RWPE1 (cell line): Measurements from ENCODE around the gene ZNF275.
"Not testable (repeated sequence)": the region's sequence is repeated elsewhere in the genome, so short reads cannot be mapped to it uniquely, and the experiment has no call there.

Experiments
- CTCF ChIA-PET: fragments of 350-600 bp; sonication (Branson Sonifier 250); formaldehyde crosslinking; extraction: SDS; loops from one replicate; lab custom pipeline; 2021; lab: Yijun Ruan, JAX
- POLR2A ChIA-PET: fragments of 400-600 bp; formaldehyde crosslinking; extraction: SDS; loops from one replicate; lab custom pipeline; 2020; ENCODE audit warnings: antibody characterized with exemption; ENCODE audit not compliant: low non-redundant PET; lab: Yijun Ruan, JAX
- DNase-seq: peaks from one replicate; pipeline ENCODE4 v3.0.0; 2012; ENCODE audit warnings: low spot score
- H3K27ac ChIP-seq: fragments of 450-650 bp; 2 replicates; pipeline ENCODE4 v1.5.1; 2017
- TF ChIP-seq, protein P1 (sequence below): fragments of 450-650 bp; conservative IDR thresholded peaks from 2 replicates; pipeline ENCODE4 v1.5.1; 2017; ENCODE audit warnings: low read depth, mild to moderate bottlenecking

Gene ZNF275

DNA sequence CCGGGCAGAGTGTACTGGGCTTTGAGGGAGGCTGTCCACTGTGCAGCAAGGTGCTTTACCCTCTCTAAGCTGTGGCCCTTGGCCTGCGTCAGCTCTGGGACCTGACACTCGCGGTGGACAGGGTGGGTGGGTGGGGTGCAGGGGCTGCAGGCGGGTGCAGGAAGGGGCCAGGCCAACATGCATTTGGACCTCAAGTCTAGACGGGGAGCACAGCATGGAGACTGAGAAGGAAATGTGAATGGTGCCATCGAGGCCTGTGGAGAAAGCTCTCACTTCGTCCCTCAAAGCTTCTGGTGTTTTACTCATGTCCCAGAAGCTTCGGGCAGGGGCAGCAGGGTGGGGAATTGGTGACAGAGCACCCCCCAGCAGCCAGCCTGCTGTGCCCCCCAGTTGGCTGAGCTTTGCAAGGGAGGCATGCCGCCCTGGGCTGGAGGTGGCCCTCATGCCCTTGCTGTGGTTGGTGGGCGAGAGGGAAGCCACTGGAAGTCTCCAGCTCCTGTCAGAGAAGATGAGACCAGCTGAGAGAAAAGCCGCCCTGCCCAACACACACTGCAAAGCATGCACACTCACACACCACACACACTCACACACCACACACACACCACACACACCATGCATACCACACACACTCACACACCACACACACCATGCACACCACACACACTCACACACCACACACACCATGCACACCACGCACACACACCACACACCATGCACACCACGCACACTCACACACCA lies 54.9 kb downstream of the ZNF275 start:
- no peak overlapping the region for H3K27ac ChIP-seq
- no peak for DNase-seq
- TF ChIP-seq, protein P1, sequence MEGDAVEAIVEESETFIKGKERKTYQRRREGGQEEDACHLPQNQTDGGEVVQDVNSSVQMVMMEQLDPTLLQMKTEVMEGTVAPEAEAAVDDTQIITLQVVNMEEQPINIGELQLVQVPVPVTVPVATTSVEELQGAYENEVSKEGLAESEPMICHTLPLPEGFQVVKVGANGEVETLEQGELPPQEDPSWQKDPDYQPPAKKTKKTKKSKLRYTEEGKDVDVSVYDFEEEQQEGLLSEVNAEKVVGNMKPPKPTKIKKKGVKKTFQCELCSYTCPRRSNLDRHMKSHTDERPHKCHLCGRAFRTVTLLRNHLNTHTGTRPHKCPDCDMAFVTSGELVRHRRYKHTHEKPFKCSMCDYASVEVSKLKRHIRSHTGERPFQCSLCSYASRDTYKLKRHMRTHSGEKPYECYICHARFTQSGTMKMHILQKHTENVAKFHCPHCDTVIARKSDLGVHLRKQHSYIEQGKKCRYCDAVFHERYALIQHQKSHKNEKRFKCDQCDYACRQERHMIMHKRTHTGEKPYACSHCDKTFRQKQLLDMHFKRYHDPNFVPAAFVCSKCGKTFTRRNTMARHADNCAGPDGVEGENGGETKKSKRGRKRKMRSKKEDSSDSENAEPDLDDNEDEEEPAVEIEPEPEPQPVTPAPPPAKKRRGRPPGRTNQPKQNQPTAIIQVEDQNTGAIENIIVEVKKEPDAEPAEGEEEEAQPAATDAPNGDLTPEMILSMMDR: no peak
- POLR2A ChIA-PET: no interaction called here
- CTCF ChIA-PET: no interaction called here

DNA sequence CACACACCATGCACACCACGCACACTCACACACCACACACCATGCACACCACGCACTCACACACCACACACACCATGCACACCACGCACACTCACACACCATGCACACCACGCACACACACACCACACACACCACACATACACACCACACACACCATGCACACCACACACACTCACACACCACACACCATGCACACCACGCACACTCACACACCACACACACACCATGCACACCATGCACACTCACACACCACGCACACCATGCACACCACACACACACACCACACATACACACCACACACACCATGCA lies 55.5 kb downstream of the ZNF275 start:
- H3K27ac ChIP-seq, DNase-seq, POLR2A ChIA-PET, CTCF ChIA-PET: not testable (repeated sequence)

DNA sequence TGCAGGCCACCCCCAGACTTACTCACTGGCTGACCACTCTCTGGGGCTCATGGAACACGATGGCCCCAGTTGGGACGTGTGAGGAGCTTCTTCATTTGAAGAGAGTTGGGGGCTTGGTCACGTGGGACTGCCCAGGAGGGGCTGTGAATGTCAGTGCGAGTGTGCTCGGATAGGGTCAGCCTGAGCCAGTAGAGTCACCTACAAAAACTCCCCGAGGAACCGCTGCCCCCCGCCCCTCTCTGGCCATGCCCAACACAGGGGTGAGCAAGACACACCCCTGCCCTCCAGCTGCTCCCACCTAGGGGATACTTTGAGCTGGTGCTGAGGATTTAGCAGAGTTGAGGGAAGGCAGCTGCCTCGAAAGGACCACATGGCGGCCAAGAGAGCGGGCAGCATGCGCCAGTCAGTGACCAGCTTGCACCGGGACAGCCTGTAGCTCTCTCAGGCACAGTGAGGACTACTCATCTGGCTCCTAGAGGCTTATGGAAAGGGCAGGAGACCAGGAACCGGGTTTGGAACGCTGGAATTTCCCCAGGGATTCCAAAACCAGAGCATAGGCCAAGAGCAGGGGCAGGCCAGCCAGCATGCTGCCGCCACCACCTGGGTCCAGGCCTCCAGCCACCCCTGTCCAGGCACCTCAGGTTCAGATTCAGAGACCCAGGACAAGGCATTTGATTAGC lies 58.8 kb downstream of the ZNF275 start:
- ChIA-PET POLR2A (no interaction called here), CTCF (no interaction called here)
- no peak overlapping the region for H3K27ac ChIP-seq
- no peak for DNase-seq
- TF ChIP-seq, protein P1: no peak

DNA sequence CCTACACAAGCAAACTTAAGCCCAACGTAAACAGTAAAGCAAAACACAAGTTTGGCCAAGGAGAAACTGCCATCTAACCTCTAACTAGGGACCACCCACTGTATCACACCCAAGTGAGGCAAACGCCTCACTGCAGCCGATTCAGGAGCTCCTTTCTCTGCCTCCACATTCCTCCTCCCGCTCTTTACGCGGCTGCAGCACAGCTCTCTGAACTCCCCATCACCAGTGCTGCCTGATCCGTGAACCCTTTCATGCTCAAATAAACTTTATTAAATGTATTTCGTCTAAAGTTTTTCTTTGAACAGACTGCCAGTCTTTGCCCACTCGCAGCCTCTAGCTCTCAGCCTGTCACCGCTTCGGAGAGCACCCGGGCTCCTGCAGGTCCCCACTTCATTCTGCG lies 60.7 kb downstream of the ZNF275 start:
- no peak overlapping the region for H3K27ac ChIP-seq

DNA sequence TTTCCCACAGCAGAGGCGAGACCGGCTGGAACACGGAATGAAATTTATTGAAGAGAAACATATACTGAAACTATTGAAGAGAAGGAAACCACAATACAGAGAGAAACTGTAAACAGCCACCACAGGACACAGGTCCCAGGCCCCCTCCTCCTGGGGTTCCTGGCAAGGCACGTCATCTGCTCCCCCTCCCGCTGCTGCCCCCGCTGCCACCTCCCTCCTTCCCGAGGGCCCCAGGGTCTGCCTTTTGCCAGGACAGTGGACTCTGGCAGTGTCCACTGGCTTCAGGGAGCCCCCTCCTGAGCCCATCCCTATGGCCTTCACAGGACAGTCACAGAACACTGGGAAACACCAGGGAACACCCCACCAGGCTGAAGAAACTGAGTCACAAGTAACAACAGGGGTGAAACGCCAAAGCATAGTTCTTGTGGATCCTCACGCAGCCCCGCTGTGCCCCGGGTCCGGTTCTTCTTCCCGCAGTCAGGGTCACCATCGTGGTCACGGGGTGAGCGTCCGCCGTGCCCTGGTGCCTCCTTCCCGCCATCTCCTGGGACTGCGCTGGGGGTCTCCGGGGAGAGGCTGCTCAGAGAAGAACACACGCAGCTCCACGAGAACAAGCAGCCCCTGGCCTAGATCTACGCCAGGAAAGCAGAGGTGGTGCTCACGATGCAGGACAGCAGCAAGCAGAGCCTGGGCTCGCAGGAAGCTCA lies 61.8 kb downstream of the ZNF275 start:
- ChIA-PET CTCF (no interaction called here), POLR2A (no interaction called here)
- no peak overlapping the region for H3K27ac ChIP-seq
- TF ChIP-seq, protein P1: no peak
- no peak for DNase-seq

More for the DNA sequence above, 60.7 kb downstream of the ZNF275 start:
- ChIA-PET CTCF (no interaction called here), POLR2A (no interaction called here)
- TF ChIP-seq, protein P1: no peak
- DNase-seq: no peak

DNA sequence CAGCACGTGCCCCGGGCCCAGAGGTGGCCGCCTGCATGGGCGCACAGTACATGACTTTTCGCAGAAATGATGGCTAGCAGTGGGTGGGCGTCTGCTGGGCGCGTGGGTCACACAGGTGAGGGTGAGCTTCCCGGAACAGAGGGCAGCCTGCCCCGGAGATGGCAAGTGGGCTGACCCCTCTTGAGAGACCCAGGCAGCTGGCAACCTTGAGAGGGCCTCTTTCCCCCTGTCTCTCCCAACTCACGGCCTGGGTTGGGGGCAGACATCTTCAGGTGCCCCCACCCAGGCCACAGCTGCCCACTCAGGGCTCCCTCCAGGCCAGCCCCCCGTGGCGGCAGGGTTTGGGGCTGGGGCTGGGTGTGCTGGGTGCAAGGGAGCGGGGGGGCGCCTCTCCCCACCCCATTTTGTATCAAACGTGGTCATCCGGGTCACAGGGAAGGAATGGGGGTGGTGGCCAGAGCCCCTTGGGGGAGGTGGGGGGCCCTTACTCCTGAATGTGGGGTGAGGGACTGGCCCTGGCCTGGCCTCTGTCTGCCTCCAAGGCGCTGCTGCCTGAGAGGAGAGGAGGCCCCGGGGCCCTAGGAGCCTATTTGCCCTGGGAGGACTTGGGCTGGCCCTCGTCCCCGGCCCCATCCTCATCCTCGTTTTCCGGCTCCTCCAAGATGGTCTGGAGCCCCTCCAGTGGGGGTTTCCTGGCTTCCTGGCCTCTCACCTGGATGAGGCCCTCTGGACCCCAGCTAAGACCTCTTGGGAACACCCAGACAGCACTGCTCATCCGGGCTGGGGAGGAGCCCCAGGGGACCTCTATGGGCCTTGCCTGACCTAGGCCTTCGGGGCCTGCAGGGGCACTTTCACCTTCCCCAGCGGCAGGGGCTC lies 62.6 kb downstream of the ZNF275 start:
- ChIA-PET POLR2A (no interaction called here), CTCF (no interaction called here)
- TF ChIP-seq, protein P1: no peak
- no peak for DNase-seq
- H3K27ac ChIP-seq: no peak overlapping the region
